SU-DHL-6 (cell line): ENCODE measurements around the gene CD96.

Experiments used
- EZH2phosphoT487 ChIP-seq: fragments of 200-600 bp; sonication (generic), shearing (Covaris generic); conservative IDR thresholded peaks from 2 replicates; pipeline ENCODE4 v1.6.1; 2018; ENCODE audit warnings: mild to moderate bottlenecking, antibody characterized with exemption, low read length, moderate library complexity, mixed read lengths
- TF ChIP-seq, protein P1 (sequence below): fragments of 200-600 bp; sonication (generic); IDR thresholded peaks from one replicate; pipeline ENCODE4 v1.5.1; 2017; ENCODE audit warnings: antibody characterized with exemption, mild to moderate bottlenecking, low read length, moderate library complexity; ENCODE audit not compliant: insufficient read depth, poor library complexity, severe bottlenecking

DNA sequence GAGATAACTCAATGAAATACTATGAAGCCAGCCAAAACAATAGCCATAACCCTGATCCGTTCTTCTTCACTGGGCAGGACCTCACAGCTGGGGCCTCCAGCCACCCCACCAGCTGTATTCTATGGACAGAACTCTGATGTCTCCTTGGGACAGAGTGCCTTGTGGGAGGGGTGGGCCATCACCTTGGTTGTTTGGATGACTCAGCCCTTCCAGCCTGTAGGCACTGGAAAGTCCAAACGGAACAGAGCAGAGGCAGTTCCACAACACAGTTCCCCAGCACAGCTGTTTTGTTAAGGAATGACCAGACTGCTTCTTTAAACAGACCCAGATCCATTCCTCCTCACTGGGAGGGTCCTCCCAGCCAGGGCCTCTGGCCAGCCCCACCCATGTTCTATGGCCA is 85.1 kb downstream of the CD96 start:
- TF ChIP-seq EZH2phosphoT487 = no peak
- TF ChIP-seq, protein P1, sequence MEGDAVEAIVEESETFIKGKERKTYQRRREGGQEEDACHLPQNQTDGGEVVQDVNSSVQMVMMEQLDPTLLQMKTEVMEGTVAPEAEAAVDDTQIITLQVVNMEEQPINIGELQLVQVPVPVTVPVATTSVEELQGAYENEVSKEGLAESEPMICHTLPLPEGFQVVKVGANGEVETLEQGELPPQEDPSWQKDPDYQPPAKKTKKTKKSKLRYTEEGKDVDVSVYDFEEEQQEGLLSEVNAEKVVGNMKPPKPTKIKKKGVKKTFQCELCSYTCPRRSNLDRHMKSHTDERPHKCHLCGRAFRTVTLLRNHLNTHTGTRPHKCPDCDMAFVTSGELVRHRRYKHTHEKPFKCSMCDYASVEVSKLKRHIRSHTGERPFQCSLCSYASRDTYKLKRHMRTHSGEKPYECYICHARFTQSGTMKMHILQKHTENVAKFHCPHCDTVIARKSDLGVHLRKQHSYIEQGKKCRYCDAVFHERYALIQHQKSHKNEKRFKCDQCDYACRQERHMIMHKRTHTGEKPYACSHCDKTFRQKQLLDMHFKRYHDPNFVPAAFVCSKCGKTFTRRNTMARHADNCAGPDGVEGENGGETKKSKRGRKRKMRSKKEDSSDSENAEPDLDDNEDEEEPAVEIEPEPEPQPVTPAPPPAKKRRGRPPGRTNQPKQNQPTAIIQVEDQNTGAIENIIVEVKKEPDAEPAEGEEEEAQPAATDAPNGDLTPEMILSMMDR = no peak
